Skeletal muscle tissue (tissue), 4 donors: ENCODE data around the gene TBC1D32. TPM values are rescaled to one million over a fixed set of nuclear protein-coding genes. Genes with fewer than 3 reads are reported as not detected.
"Not testable (repeated sequence)": the region's sequence is repeated elsewhere in the genome, so short reads cannot be mapped to it uniquely, and the experiment has no call there.

Experiments used
- H3K27ac ChIP-seq: one replicate; pipeline ENCODE4 v1.7.0; 2013; ENCODE audit warnings: mild to moderate bottlenecking, low read depth, low read length, inconsistent platforms
- H3K27me3 ChIP-seq, 3 donors: one replicate each; pipeline ENCODE4 v1.7.0; 2013; ENCODE audit warnings: low read length in 3 of 3; ENCODE audit not compliant: control insufficient read depth in 3 of 3, insufficient read depth in 3 of 3
- H3K36me3 ChIP-seq, 3 donors: one replicate each; pipeline ENCODE4 v1.7.0; 2013; ENCODE audit warnings: low read length in 3 of 3; ENCODE audit not compliant: control insufficient read depth in 3 of 3, insufficient read depth in 3 of 3
- H3K4me1 ChIP-seq, 3 donors: one replicate each; pipeline ENCODE4 v1.7.0; 2013; ENCODE audit warnings: low read length in 3 of 3, mild to moderate bottlenecking in 3 of 3; ENCODE audit not compliant: control insufficient read depth in 3 of 3, insufficient read depth in 3 of 3
- H3K4me3 ChIP-seq, 3 donors: one replicate each; pipeline ENCODE4 v1.7.0; 2013; ENCODE audit warnings: low read length in 3 of 3
- H3K9ac ChIP-seq, 3 donors: one replicate each; pipeline ENCODE4 v1.7.0; 2013; ENCODE audit warnings: low read length in 3 of 3, mild to moderate bottlenecking in 3 of 3, moderate library complexity in 2 of 3, low read depth in 1 of 3
- H3K9me3 ChIP-seq, 3 donors: one replicate each; pipeline ENCODE4 v1.7.0; 2013; ENCODE audit warnings: low read length in 3 of 3; ENCODE audit not compliant: control insufficient read depth in 3 of 3
- total RNA-seq: library from RNA; depleted of rRNA; stranded (reverse); fragments of >200 nt; gene quantifications from one replicate; pipeline ENCODE4 v1.2.3, GENCODE V29; 2014
- donor health status: Osteomylitis.

TBC1D32 gene
- total RNA-seq, 1 donor from 2014 or later, result 14.6 TPM

GRCh38 chr6:121190122-121190521 lies 144.2 kb downstream of the TBC1D32 start:
- Histone ChIP-seq H3K27me3 (no peaks in the 10 kb centered on the region), H3K36me3 (no peaks in the 10 kb centered on the region), H3K4me1 (no peaks in the 10 kb centered on the region), H3K4me3 (no peak overlapping the region), H3K9me3 (no peaks in the 10 kb centered on the region), H3K27ac (no peak overlapping the region), H3K9ac (no peak overlapping the region)

- Histone ChIP-seq H3K27ac (no peak overlapping the region), H3K9ac (no peak overlapping the region), H3K9me3 (no peaks in the 10 kb centered on the region), H3K4me1 (no peaks in the 10 kb centered on the region), H3K4me3 (no peak overlapping the region), H3K36me3 (no peaks in the 10 kb centered on the region), H3K27me3 (no peaks in the 10 kb centered on the region)
Measured at GRCh38 chr6:121188356-121188755, 145.9 kb downstream of the TBC1D32 start.

DNA sequence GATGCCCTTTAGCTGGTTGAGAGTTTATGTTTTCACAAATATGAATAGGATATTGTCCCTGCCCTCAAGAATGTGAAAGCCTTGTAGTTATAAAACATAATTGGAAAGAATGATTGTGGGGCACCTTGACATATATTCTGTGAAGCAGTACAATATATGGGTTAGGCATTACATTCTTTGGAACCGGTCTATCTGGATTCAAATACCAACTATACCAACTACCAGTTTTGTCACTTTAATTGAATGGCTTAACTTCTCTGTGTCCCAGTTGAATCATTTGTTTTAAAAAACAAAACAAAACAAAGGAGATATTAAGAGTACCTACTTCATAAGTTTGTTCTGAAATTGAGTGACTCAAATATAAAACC lies 146.5 kb downstream of the TBC1D32 start:
- Histone ChIP-seq H3K27ac (no peak overlapping the region), H3K9me3 (no peaks in the 10 kb centered on the region), H3K4me3 (no peak overlapping the region), H3K27me3 (no peaks in the 10 kb centered on the region), H3K36me3 (no peaks in the 10 kb centered on the region), H3K4me1 (no peaks in the 10 kb centered on the region), H3K9ac (no peak overlapping the region)

DNA sequence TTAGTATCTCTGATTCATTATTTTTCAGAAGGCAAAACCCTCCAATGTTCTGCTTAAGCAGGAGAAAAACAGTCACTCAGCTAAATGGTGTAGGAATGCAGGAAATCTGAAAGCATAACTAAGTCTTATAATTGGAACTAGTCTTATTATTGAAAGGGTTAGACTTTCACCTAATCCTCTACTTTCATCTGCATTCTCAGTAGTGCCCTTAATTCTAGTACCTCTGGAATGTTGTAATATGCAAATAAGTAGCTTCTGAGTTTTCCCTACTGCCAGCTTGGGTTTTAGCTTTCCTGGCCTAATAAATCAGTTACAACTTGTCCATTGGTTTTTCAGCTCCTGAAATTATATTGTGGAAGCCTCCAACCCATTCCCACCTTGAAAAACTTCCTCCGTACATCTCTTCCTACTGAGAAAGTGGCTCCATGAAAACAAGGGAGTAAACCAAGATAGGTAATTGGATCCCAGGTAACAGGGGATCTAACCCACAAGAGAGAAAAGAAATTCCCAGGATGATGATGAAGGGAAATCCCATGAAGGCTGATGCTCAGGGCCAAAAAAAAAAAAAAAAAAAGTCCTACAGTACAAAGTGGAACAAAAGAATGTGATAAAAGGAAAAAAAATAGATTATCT lies 147.0 kb downstream of the TBC1D32 start:
- Histone ChIP-seq H3K27me3 (no peaks in the 10 kb centered on the region), H3K27ac (no peak overlapping the region), H3K9ac (no peak overlapping the region), H3K4me1 (no peaks in the 10 kb centered on the region), H3K9me3 (no peaks in the 10 kb centered on the region), H3K4me3 (no peak overlapping the region), H3K36me3 (no peaks in the 10 kb centered on the region)

DNA sequence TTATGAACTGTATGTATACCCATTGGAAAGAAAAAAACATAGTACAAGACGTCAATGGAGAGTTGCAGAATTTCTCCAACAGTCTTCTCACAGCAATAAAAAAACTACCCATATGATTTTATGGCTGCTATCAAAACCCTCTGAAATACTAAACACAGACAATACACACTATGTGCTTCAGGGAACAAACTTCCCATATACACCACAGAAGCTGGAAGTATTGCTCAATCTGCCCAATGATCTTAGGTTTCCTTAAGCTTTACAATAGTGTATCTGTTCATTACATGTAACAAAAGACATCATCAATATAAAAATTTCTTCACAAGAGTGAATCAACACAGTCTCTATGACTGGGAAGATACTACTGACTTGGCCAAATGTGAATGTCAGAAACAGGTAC lies 150.5 kb downstream of the TBC1D32 start:
- Histone ChIP-seq H3K27ac (no peak overlapping the region), H3K36me3 (no peaks in the 10 kb centered on the region), H3K4me3 (no peak overlapping the region), H3K4me1 (no peaks in the 10 kb centered on the region), H3K27me3 (no peaks in the 10 kb centered on the region), H3K9ac (no peak overlapping the region), H3K9me3 (no peaks in the 10 kb centered on the region)

DNA sequence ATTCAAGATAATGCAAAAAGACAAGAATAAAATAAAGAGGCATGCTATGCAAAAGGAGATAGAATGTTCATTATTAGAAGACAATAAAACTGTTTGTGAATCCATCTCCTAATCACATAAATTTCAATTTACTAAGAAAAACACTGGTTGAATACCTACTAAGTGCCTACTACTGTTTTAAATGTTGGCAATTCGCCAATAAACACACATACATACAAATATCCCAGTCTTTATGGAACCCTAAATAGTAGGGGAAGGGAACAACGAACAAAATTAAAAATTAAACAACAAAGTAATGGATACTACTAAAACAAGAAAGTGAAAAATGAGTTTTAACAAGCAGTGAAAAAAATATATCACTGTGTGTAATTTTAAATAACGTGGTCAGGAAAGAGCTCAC lies 158.5 kb downstream of the TBC1D32 start:
- no peak overlapping the region for H3K4me3 ChIP-seq
- no peaks in the 10 kb centered on the region for H3K36me3 ChIP-seq
- H3K27ac ChIP-seq, result no peak overlapping the region
- H3K9ac ChIP-seq, result no peak overlapping the region
- no peaks in the 10 kb centered on the region for H3K27me3 ChIP-seq
- H3K4me1 ChIP-seq, result no peaks in the 10 kb centered on the region
- no peaks in the 10 kb centered on the region for H3K9me3 ChIP-seq

DNA sequence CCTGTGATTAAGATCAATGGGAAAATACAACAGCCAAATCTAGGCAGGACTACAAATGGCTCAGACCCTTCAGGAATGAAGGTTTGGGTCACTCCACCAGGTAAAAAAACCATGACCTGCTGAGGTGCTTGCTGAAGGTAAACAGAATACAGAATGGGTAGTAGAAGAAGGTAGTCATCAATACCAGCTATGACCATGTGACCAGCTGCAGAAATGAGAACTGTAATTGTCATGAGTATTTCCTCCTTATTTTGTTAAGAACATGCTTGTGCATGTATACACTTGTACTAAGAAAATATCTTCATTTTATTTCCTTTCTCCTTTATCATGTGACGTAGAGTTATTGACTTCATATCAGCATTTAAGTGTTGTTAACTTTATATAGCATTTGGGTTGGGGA lies 161.8 kb downstream of the TBC1D32 start:
- H3K4me1 ChIP-seq, H3K27ac ChIP-seq: not testable (repeated sequence)

DNA sequence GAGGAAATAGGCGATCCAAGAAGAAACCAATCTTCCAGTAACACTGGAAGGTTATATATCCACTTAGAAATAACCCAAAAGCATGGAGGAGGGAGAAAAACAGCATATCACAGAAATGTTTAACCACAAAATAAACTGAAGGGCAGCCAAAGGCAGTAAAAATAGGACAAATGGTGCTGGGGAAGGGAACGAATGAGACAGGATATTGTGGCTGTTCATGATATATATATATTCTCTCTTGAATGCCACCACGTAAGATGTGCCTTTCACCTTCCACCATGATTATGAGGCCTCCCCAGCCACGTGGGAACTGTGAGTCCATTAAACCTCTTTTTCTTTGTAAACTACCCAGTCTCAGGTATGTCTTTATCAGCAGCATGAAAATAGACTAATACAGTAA lies 162.4 kb downstream of the TBC1D32 start:
- Histone ChIP-seq H3K9me3 (no peaks in the 10 kb centered on the region), H3K27me3 (no peaks in the 10 kb centered on the region), H3K9ac (no peak overlapping the region), H3K4me3 (no peak overlapping the region), H3K4me1 (no peaks in the 10 kb centered on the region), H3K36me3 (no peaks in the 10 kb centered on the region), H3K27ac (no peak overlapping the region)

More for the DNA sequence above, 161.8 kb downstream of the TBC1D32 start:
- not testable (repeated sequence) for H3K27me3 ChIP-seq, H3K36me3 ChIP-seq, H3K9me3 ChIP-seq, H3K4me3 ChIP-seq, H3K9ac ChIP-seq

- no peak overlapping the region for H3K9ac ChIP-seq
- H3K9me3 ChIP-seq, result peaks cover 0 to 3% (median 0%) of the 10 kb centered on the region in 3 donors
- no peaks in the 10 kb centered on the region for H3K36me3 ChIP-seq
- no peak overlapping the region for H3K27ac ChIP-seq
- no peaks in the 10 kb centered on the region for H3K4me1 ChIP-seq
- H3K27me3 ChIP-seq, result no peaks in the 10 kb centered on the region
- H3K4me3 ChIP-seq, result no peak overlapping the region
Measured at GRCh38 chr6:121161886-121162285, 172.4 kb downstream of the TBC1D32 start.

DNA sequence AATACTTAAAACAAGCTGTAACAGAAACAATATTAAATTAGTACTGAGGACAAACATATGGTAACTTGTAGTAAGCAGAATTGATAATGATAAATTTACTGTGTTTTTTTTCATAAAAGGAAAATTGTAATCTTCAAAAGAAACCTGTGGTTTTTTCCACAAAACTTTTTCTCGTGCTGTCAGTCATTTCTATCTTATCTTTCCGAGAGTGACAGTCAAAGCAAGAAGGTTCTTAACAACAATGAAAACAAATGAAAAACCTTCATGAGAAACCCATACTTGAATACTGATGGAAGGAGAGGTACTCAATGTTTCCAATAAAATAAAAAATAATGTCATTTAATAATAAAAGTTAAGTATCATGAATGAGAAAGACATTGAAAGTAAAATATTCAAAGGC lies 174.0 kb downstream of the TBC1D32 start:
- no peaks in the 10 kb centered on the region for H3K36me3 ChIP-seq
- no peak overlapping the region for H3K4me3 ChIP-seq
- H3K27me3 ChIP-seq, result no peaks in the 10 kb centered on the region
- H3K9me3 ChIP-seq, result peaks cover 0 to 3% (median 0%) of the 10 kb centered on the region in 3 donors
- no peaks in the 10 kb centered on the region for H3K4me1 ChIP-seq
- no peak overlapping the region for H3K9ac ChIP-seq
- H3K27ac ChIP-seq, result no peak overlapping the region
